ENCODE data around the gene SIL1.
"Not testable (repeated sequence)": the region's sequence is repeated elsewhere in the genome, so short reads cannot be mapped to it uniquely, and the experiment has no call there.

SIL1 gene

GRCh38 chr5:139177281-139177680, 20.9 kb downstream of the SIL1 start:
- not testable (repeated sequence) for DNase-seq (ENCODE audit: low read depth)

GRCh38 chr5:139174382-139174781, 23.8 kb downstream of the SIL1 start:
- not testable (repeated sequence) for DNase-seq (ENCODE audit: low read depth)

GRCh38 chr5:139171779-139172404, 26.3 kb downstream of the SIL1 start:
- DNase-seq (ENCODE audit: low read depth) = no peak

- no peak for DNase-seq (ENCODE audit: low read depth)
These were observed 30.0 kb downstream of the SIL1 start for GRCh38 chr5:139167952-139168720.

GRCh38 chr5:139167533-139167932, 30.6 kb downstream of the SIL1 start:
- DNase-seq (ENCODE audit: low read depth) = no peak

- DNase-seq (ENCODE audit: low read depth) = no peak
These were observed 31.1 kb downstream of the SIL1 start for GRCh38 chr5:139167063-139167462.

- not testable (repeated sequence) for DNase-seq (ENCODE audit: low read depth)
These were observed 33.3 kb downstream of the SIL1 start for GRCh38 chr5:139164897-139165296.

- DNase-seq (ENCODE audit: low read depth) = no peak
These were observed 34.1 kb downstream of the SIL1 start for GRCh38 chr5:139164020-139164419.

GRCh38 chr5:139162448-139162847, 35.7 kb downstream of the SIL1 start:
- DNase-seq (ENCODE audit: low read depth) = no peak

GRCh38 chr5:139158791-139159190, 39.4 kb downstream of the SIL1 start:
- DNase-seq (ENCODE audit: low read depth) = no peak

GRCh38 chr5:139157556-139157955, 40.6 kb downstream of the SIL1 start:
- no peak for DNase-seq (ENCODE audit: low read depth)

GRCh38 chr5:139156814-139157213, 41.4 kb downstream of the SIL1 start:
- no peak for DNase-seq (ENCODE audit: low read depth)

- no peak for DNase-seq (ENCODE audit: low read depth)
These were observed 42.8 kb downstream of the SIL1 start for GRCh38 chr5:139155333-139155732.

GRCh38 chr5:139151902-139152301, 46.3 kb downstream of the SIL1 start:
- DNase-seq (ENCODE audit: low read depth) = no peak

GRCh38 chr5:139150367-139150999, 47.7 kb downstream of the SIL1 start:
- DNase-seq (ENCODE audit: low read depth) = no peak

- no peak for DNase-seq (ENCODE audit: low read depth)
These were observed 48.5 kb downstream of the SIL1 start for GRCh38 chr5:139149477-139150199.

GRCh38 chr5:139148986-139149385, 49.2 kb downstream of the SIL1 start:
- DNase-seq (ENCODE audit: low read depth) = no peak

- no peak for DNase-seq (ENCODE audit: low read depth)
These were observed 49.9 kb downstream of the SIL1 start for GRCh38 chr5:139148306-139148705.

- no peak for DNase-seq (ENCODE audit: low read depth)
These were observed 50.6 kb downstream of the SIL1 start for GRCh38 chr5:139147483-139148087.

- DNase-seq (ENCODE audit: low read depth) = no peak
These were observed 51.2 kb downstream of the SIL1 start for GRCh38 chr5:139146809-139147482.

GRCh38 chr5:139141446-139142204, 56.5 kb downstream of the SIL1 start:
- DNase-seq (ENCODE audit: low read depth) = no peak
